Memory B cell (primary cell): ENCODE data around the gene PCP4L1.
"Not testable (repeated sequence)": the region's sequence is repeated elsewhere in the genome, so short reads cannot be mapped to it uniquely, and the experiment has no call there.

Experiments used
- ATAC-seq: fragments of 150-1000 bp; cut with Tn5 transposase; 2 replicates; pipeline ENCODE4 v1.10.0; 2021; ENCODE audit warnings: low read depth, mild to moderate bottlenecking, moderate library complexity
- DNase-seq, 2 donors: peaks; one replicate each; pipeline ENCODE4 v3.0.0; 2022; ENCODE audit warnings: low spot score in 2 of 2
- H3K27ac Mint-ChIP-seq: one replicate; pipeline ENCODE4 v1.8.0; 2022; ENCODE audit warnings: mild to moderate bottlenecking, moderate library complexity, mixed read lengths
- H3K27me3 Mint-ChIP-seq: one replicate; pipeline ENCODE4 v1.8.0; 2022; ENCODE audit warnings: mixed read lengths
- H3K36me3 Mint-ChIP-seq: one replicate; pipeline ENCODE4 v1.8.0; 2022; ENCODE audit warnings: mild to moderate bottlenecking, mixed read lengths
- H3K4me1 Mint-ChIP-seq: one replicate; pipeline ENCODE4 v1.8.0; 2022; ENCODE audit warnings: mixed read lengths
- H3K4me3 Mint-ChIP-seq: one replicate; pipeline ENCODE4 v1.8.0; 2022; ENCODE audit warnings: mild to moderate bottlenecking, moderate library complexity, mixed read lengths
- H3K9me3 Mint-ChIP-seq: one replicate; pipeline ENCODE4 v1.8.0; 2022; ENCODE audit warnings: mixed read lengths

Gene PCP4L1

DNA sequence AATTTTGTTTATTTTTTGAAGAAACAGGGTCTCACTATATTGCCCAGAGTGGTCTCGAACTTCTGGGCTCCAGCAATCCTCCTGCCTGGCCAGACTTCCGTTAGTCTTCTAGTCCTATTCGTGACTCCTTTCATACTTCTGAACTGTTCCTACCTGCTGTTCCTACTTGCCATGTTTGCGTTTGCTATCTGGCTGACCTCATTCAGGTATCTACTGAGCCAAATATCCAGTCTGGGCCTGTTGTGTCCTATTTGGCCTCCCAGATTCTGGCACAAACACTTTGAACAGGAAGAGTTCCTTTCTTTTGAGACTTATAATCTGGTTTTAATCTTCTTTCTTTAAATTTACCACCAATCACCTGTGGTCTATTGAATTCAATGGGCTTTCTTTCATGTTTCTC is 13.7 kb upstream of the PCP4L1 start:
- DNase-seq, result no peak
- Mint-ChIP-seq H3K4me1 (peaks cover 5% of the 10 kb centered on the region), H3K27ac (no peak overlapping the region), H3K9me3 (no peaks in the 10 kb centered on the region), H3K27me3 (peaks cover 7% of the 10 kb centered on the region), H3K4me3 (no peak overlapping the region), H3K36me3 (no peaks in the 10 kb centered on the region)
- ATAC-seq, result no peak

- not testable (repeated sequence) for H3K27me3 Mint-ChIP-seq, ATAC-seq, H3K36me3 Mint-ChIP-seq, H3K4me1 Mint-ChIP-seq, H3K27ac Mint-ChIP-seq, DNase-seq, H3K9me3 Mint-ChIP-seq, H3K4me3 Mint-ChIP-seq
Measured at GRCh38 chr1:161250100-161250499, 8.4 kb upstream of the PCP4L1 start.

GRCh38 chr1:161250829-161251228 is 7.7 kb upstream of the PCP4L1 start:
- Mint-ChIP-seq H3K27ac (no peak overlapping the region), H3K36me3 (peaks cover 3% of the 10 kb centered on the region), H3K9me3 (peaks cover 4% of the 10 kb centered on the region), H3K4me3 (no peak overlapping the region), H3K4me1 (no peaks in the 10 kb centered on the region), H3K27me3 (peaks cover 9% of the 10 kb centered on the region)
- ATAC-seq (no peak), DNase-seq (no peak)

DNA sequence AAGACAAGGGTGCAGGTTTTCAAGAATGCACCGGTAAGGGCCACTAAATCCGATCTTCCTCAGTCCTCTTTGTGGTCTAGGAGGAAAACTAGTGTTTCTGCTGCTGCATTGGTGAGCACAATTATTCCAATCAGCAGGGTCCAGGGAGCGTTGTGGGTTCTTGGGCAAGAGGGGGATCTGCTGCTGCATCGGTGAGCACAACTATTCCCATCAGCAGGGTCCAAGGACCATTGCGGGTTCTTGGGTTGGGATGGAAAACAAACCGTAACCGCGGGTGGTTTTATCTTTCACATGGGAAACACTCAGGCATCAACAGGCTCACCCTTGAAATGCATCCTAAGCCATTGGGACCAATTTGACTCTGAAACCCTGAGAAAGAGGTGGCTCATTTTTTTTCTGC is 7.0 kb upstream of the PCP4L1 start:
- H3K36me3 Mint-ChIP-seq, result peaks cover 3% of the 10 kb centered on the region
- no peak overlapping the region for H3K4me3 Mint-ChIP-seq
- H3K27me3 Mint-ChIP-seq, result peaks cover 9% of the 10 kb centered on the region
- peaks cover 5% of the 10 kb centered on the region for H3K9me3 Mint-ChIP-seq
- ATAC-seq (no peak), DNase-seq (no peak)
- no peak overlapping the region for H3K27ac Mint-ChIP-seq
- H3K4me1 Mint-ChIP-seq, result no peaks in the 10 kb centered on the region

- Mint-ChIP-seq H3K36me3 (peaks cover 11% of the 10 kb centered on the region), H3K27me3 (peaks cover 24% of the 10 kb centered on the region)
- not testable (repeated sequence) for DNase-seq, H3K4me1 Mint-ChIP-seq, H3K27ac Mint-ChIP-seq, H3K9me3 Mint-ChIP-seq, ATAC-seq, H3K4me3 Mint-ChIP-seq
Measured at GRCh38 chr1:161255302-161255701, 3.2 kb upstream of the PCP4L1 start.

GRCh38 chr1:161255955-161256520 is 2.5 kb upstream of the PCP4L1 start:
- not testable (repeated sequence) for H3K27ac Mint-ChIP-seq, H3K4me3 Mint-ChIP-seq, DNase-seq, ATAC-seq, H3K9me3 Mint-ChIP-seq
- Mint-ChIP-seq H3K36me3 (peaks cover 11% of the 10 kb centered on the region), H3K27me3 (peaks cover 26% of the 10 kb centered on the region), H3K4me1 (peaks cover 11% of the 10 kb centered on the region)

- Mint-ChIP-seq H3K27me3 (peaks cover 34% of the 10 kb centered on the region), H3K36me3 (peaks cover 11% of the 10 kb centered on the region), H3K4me1 (peaks cover 19% of the 10 kb centered on the region)
- peak in 1 of 2 donors; percentile 22 for DNase-seq
- H3K9me3 Mint-ChIP-seq, H3K27ac Mint-ChIP-seq, H3K4me3 Mint-ChIP-seq, ATAC-seq: not testable (repeated sequence)
Measured at GRCh38 chr1:161257109-161257508, 1.4 kb upstream of the PCP4L1 start.

DNA sequence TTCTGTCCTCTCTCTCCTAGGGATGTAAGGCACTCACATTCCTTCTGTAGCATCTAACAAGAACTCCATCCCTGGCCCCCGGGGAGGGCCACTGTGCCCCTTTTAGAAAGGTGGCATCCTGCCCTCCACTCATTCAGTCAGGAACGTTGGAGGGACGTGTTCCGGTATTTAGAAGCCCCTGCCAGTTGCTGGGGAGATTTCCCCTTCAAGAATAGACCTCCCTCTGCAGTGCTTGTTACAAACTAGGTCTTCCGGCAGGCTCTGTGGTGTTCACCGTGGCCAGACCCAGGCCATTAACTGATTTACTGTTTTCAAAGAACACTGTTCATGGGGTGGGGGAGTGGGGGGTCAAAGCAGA is 779 bp downstream of the PCP4L1 start:
- H3K4me3 Mint-ChIP-seq, result peak overlapping the region; percentile 27
- H3K27ac Mint-ChIP-seq, result no peak overlapping the region
- peaks cover 19% of the 10 kb centered on the region for H3K4me1 Mint-ChIP-seq
- ATAC-seq (no peak), DNase-seq (no peak)
- peaks cover 35% of the 10 kb centered on the region for H3K27me3 Mint-ChIP-seq
- H3K9me3 Mint-ChIP-seq, result peaks cover 10% of the 10 kb centered on the region
- peaks cover 11% of the 10 kb centered on the region for H3K36me3 Mint-ChIP-seq

DNA sequence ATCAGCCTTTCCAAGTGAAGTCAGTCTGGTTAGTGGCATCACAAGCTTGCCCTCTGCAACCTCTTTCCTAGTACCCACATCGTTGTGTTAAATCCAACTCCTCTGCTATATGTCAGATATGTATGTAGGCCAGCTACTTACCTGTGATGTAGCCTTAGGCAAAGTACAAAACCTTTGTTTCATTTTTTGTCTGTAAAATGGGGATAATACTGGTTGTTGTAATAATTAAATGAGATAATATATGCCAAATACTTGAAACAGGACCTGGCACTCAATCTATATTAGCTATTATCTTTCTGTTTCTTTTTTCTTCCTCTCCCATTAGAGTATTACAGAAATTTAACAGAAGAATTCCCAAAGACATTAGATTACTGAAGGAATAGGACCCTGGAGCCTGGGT is 1.2 kb downstream of the PCP4L1 start:
- Mint-ChIP-seq H3K4me1 (peaks cover 19% of the 10 kb centered on the region), H3K4me3 (no peak overlapping the region), H3K9me3 (peaks cover 10% of the 10 kb centered on the region), H3K36me3 (peaks cover 11% of the 10 kb centered on the region), H3K27me3 (peaks cover 37% of the 10 kb centered on the region), H3K27ac (no peak overlapping the region)
- ATAC-seq (no peak), DNase-seq (no peak)

- H3K27ac Mint-ChIP-seq, result no peak overlapping the region
- peaks cover 38% of the 10 kb centered on the region for H3K27me3 Mint-ChIP-seq
Measured at GRCh38 chr1:161260376-161261260, 2.1 kb downstream of the PCP4L1 start.

DNA sequence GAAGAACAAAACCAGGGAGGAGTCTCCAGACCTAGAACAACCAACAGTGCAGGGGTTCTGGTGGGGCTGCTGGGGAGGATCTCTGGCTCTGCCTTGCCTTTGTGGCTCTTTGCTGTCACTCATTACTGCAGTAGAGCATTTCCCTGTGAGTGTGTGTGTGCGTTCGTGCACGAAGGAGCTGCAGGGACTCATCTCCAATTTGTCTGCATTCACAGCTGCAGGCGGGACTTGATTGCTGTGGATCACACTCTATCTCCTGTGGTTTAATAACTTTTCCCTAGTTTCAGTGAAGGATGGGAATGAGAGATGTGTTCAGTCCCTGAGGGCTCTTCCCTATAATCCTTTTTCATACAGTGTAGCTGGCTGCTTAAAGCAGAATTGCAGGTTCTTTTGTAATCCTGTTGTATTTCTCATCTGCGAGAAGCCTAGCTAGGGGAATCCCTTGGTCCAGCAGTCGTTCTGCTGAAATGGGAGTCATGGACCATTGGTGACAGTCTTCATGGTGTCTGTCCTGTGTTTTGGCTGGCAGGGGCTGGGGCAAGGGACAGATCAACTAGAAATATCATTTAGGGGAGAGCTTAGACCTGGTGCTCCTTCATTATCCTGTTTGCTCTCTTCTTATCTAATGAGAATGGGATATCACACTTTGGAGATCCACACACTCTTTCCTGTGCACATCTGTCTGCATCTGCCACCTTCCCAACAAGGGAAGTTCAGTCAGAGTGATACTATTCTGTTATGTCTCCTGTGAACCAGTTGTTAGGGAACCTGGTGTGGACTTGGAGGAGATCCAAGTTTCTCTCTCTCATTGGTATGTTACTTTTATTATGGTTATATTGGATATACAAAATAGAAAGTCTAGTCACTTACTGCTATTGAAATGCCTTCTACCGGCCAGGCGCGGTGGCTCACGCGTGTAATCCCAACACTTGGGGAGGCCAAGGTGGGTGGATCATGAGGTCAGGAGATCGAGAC is 3.0 kb downstream of the PCP4L1 start:
- peaks cover 5% of the 10 kb centered on the region for H3K9me3 Mint-ChIP-seq
- H3K27me3 Mint-ChIP-seq, result peaks cover 36% of the 10 kb centered on the region
- DNase-seq, result no peak
- peak; percentile 28 for ATAC-seq
- no peak overlapping the region for H3K27ac Mint-ChIP-seq
- peaks cover 7% of the 10 kb centered on the region for H3K36me3 Mint-ChIP-seq
- H3K4me3 Mint-ChIP-seq, result no peak overlapping the region
- H3K4me1 Mint-ChIP-seq, result peaks cover 19% of the 10 kb centered on the region

More at GRCh38 chr1:161260376-161261260, 2.1 kb downstream of the PCP4L1 start:
- Mint-ChIP-seq H3K4me3 (no peak overlapping the region), H3K36me3 (peaks cover 10% of the 10 kb centered on the region), H3K4me1 (peaks cover 19% of the 10 kb centered on the region), H3K9me3 (peaks cover 8% of the 10 kb centered on the region)
- ATAC-seq (peak; percentile 41), DNase-seq (no peak)

GRCh38 chr1:161265305-161265704 is 6.8 kb downstream of the PCP4L1 start:
- Mint-ChIP-seq H3K9me3 (no peaks in the 10 kb centered on the region), H3K36me3 (no peaks in the 10 kb centered on the region), H3K4me3 (no peak overlapping the region), H3K4me1 (peaks cover 19% of the 10 kb centered on the region), H3K27me3 (peaks cover 19% of the 10 kb centered on the region), H3K27ac (no peak overlapping the region)
- no peak for ATAC-seq
- DNase-seq, result no peak

DNA sequence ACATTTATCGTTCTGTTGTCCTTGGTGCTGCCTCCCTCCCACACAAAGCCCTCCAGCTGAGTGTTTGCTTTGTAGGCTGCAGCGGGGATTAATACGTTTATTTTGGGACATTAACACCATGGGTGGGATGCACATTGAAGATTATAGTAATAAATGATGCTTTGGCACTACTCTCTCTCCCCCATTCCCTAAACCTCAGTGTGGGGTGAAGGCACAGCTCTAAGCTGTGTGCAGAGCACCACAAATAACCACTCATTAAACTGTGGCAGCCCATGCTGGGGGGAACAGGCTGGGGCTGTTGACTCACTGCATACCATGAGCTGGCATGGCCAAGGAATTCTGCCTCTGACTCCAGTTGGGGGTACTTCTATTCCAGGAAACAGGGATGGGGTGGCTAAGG is 7.7 kb downstream of the PCP4L1 start:
- H3K27me3 Mint-ChIP-seq, result peaks cover 16% of the 10 kb centered on the region
- peaks cover 14% of the 10 kb centered on the region for H3K4me1 Mint-ChIP-seq
- DNase-seq (no peak), ATAC-seq (no peak)
- no peaks in the 10 kb centered on the region for H3K9me3 Mint-ChIP-seq
- no peak overlapping the region for H3K27ac Mint-ChIP-seq
- H3K36me3 Mint-ChIP-seq, result no peaks in the 10 kb centered on the region
- H3K4me3 Mint-ChIP-seq, result no peak overlapping the region

DNA sequence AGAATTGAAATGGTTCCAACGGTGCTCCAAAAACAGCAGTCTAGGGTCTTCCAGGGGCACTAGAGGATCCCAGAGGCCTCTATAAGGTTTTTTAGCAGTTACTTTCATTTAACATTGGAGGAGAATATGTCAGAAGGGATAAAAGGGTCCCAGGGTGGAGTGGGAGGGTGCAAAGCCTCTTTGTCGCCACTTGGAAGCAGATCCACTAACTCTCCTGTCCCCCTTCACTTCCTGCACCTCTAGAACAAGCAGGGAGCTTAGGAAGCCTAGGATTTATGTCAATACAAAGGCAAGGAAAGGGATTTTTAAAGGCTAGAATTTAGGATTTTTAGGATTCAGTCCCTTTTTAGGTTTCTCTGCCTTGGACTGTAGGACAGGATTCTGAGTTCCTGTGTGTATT is 8.3 kb downstream of the PCP4L1 start:
- H3K9me3 Mint-ChIP-seq, result no peaks in the 10 kb centered on the region
- no peak overlapping the region for H3K4me3 Mint-ChIP-seq
- H3K4me1 Mint-ChIP-seq, result peaks cover 8% of the 10 kb centered on the region
- H3K27me3 Mint-ChIP-seq, result peaks cover 11% of the 10 kb centered on the region
- DNase-seq (no peak), ATAC-seq (no peak)
- no peaks in the 10 kb centered on the region for H3K36me3 Mint-ChIP-seq
- H3K27ac Mint-ChIP-seq, result no peak overlapping the region
